ENCODE data around the gene MED25. TPM values are rescaled to one million over a fixed set of nuclear protein-coding genes. Genes with fewer than 3 reads are reported as not detected.

MED25 gene
- total and polyA plus RNA-seq, 9 of the 15 experiments (the other 6 are each of a cell fraction or from before 2014, with no cell fraction given), result 4.1 to 93.9 (median 19.3) TPM

DNA sequence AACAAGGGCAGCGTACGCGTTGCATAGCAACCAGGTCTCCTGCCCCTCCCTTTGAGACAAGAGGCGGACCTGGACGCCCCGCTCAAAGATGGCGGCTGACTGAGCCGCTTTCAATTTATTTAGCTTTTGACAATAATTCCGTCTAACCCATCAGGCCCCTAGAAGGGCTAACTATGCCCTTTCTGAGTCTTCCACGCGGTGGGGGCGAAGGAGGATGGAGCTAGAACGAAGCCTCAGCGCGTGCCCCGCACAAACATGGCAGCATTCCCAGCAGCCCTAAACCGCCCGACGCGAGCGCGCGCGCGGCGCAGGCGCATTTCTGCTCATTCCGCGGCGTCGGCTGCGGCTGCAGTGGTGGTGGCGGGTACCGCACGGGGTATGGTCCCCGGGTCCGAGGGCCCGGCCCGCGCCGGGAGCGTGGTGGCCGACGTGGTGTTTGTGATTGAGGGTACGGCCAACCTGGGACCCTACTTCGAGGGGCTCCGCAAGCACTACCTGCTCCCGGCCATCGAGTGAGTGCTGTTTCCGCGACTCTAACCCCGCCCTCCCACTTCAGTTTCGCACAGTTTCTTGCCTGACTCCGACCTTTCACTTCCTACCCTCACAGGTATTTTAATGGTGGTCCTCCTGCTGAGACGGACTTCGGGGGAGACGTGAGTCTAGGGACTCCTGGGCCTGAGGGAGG is at the start of gene MED25 (continued):
- TF ChIP-seq CHD7 (IDR thresholded peaks at IDR 0.05; ENCODE audit: low read depth, low read length) (no peak), E2F3 (CRISPR knock-in tag; IDR thresholded peaks at IDR 0.05) (no peak), SAP30 (IDR thresholded peaks at IDR 0.05; ENCODE audit: borderline replicate concordance, insufficient read depth, low read depth, low read length, poor library complexity, severe bottlenecking) (no peak), OTX1 (CRISPR knock-in tag; IDR thresholded peaks at IDR 0.05) (0 out of 2 replicates have a peak, but pooled peaks have one; percentile 10), ZNF764 (CRISPR knock-in tag; IDR thresholded peaks at IDR 0.05; ENCODE audit: low read depth) (no peak), ZNF583 (CRISPR knock-in tag; IDR thresholded peaks at IDR 0.05) (no peak; the same call in 1 of the 2 replicates), NR2F6 (CRISPR knock-in tag; IDR thresholded peaks at IDR 0.05) (no peak), CAMTA2 (CRISPR knock-in tag; conservative IDR thresholded peaks at IDR 0.05) (no peak), PTRF (tag; IDR thresholded peaks at IDR 0.05) (no peak), SAFB2 (IDR thresholded peaks at IDR 0.05; ENCODE audit: borderline replicate concordance, low read depth, low read length, severe bottlenecking) (no peak), RBM34 (IDR thresholded peaks at IDR 0.05; ENCODE audit: borderline replicate concordance, insufficient read depth, low read length) (no peak), TCF7 (IDR thresholded peaks at IDR 0.05; ENCODE audit: borderline replicate concordance) (no peak; the same call in 1 of the 2 replicates)
- TF ChIP-seq, protein P1, sequence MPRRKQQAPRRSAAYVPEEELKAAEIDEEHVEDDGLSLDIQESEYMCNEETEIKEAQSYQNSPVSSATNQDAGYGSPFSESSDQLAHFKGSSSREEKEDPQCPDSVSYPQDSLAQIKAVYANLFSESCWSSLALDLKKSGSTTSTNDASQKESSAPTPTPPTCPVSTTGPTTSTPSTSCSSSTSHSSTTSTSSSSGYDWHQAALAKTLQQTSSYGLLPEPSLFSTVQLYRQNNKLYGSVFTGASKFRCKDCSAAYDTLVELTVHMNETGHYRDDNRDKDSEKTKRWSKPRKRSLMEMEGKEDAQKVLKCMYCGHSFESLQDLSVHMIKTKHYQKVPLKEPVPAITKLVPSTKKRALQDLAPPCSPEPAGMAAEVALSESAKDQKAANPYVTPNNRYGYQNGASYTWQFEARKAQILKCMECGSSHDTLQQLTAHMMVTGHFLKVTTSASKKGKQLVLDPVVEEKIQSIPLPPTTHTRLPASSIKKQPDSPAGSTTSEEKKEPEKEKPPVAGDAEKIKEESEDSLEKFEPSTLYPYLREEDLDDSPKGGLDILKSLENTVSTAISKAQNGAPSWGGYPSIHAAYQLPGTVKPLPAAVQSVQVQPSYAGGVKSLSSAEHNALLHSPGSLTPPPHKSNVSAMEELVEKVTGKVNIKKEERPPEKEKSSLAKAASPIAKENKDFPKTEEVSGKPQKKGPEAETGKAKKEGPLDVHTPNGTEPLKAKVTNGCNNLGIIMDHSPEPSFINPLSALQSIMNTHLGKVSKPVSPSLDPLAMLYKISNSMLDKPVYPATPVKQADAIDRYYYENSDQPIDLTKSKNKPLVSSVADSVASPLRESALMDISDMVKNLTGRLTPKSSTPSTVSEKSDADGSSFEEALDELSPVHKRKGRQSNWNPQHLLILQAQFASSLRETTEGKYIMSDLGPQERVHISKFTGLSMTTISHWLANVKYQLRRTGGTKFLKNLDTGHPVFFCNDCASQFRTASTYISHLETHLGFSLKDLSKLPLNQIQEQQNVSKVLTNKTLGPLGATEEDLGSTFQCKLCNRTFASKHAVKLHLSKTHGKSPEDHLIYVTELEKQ (CRISPR knock-in tag; IDR thresholded peaks at IDR 0.05), result no peak

Data from K562 (cell line).